Measurements from ENCODE around the gene SLC22A3.
"Not testable (repeated sequence)": the region's sequence is repeated elsewhere in the genome, so short reads cannot be mapped to it uniquely, and the experiment has no call there.

Gene SLC22A3

DNA sequence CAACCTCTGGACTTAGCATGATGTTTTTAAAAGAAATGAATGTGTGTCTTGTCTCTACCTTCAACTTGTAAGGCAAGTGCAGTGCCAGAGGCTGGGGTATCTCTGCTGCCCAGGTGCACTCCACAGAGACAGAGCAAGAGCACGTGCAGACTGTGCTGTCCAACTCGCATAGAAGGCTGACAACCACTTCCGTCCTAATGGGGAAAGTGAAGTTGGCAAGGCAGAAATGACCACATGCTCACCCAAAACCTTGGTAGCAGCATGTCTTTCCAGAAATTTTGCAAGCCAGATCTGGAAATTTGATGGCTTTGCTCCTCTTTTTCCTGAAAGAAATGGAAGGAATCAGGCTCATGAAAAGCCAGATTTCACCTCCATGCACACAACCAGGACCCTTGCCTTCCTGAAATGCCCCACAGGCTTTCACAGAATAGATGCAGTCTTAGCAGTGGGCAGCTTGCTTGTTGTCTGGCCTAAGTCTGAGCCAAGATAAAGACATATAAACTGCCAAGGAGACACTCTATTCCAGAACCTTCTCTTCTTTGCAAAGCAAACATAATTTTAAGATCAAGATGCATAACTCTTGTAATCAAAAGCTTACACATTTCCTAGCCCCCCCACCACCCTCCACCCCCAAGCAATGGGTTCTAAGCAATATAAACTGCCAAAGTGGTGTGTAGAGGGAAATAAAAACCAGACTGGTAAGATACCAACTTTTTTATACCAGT, 26.8 kb downstream of the SLC22A3 start:
- DNase-seq (ENCODE audit: low read depth), result no peak

DNA sequence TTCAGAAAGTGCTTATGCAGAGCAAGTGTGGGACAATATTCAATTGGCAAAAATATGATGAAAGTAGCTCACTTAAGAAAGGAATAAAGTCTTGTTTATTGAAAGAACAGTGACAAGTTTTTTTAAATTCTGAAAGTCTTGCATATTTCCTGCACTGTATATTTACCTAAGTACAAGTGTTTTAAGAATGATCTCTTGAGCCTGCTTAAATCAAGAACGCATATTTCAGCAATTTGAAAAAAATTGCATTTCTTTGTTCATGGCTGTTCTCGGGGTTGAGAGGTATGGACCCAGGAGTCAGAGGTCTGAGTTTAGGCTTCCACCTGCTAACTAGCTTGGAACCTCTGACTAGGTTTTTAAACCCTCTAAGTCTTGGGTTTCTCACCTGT, 27.4 kb downstream of the SLC22A3 start:
- no peak for DNase-seq (ENCODE audit: low read depth)

DNA sequence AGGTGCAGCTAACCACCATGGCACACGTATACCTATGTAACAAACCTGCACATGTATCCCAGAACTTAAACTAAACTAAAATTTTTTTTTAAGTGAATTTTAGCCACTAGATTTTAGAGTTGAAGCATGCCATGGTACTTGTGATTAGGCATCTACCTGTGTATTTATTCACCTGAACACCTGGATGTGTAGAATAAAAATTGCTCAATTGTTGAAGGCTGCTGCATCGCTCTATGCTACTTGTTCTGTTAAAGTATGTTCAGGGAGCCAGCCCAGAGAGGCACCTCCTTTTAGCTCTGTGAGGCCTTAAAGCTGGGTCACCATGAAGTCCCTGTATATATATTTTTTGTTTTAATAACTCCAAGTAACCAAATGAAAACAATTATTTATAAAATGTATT, 28.3 kb downstream of the SLC22A3 start:
- DNase-seq (ENCODE audit: low read depth), result no peak

DNA sequence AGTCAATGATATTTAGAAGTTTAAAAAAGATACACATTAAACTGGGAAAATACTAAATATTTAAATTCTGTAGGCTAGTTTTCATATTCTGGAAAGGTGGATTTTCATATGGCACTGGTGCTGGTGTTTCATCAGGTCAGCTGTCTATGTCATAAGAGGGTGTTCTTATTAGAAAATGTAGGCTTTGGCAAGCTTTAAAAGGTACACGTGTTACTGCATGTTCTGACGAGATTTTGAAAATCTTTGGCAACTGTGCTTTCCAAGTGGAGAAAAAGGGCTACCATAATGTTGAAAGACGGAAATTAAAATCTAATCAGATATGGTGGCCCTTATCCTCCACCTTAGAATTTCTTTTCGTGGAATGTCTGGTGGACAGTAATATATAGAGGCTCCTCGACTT, 30.0 kb downstream of the SLC22A3 start:
- DNase-seq (ENCODE audit: low read depth), result no peak

DNA sequence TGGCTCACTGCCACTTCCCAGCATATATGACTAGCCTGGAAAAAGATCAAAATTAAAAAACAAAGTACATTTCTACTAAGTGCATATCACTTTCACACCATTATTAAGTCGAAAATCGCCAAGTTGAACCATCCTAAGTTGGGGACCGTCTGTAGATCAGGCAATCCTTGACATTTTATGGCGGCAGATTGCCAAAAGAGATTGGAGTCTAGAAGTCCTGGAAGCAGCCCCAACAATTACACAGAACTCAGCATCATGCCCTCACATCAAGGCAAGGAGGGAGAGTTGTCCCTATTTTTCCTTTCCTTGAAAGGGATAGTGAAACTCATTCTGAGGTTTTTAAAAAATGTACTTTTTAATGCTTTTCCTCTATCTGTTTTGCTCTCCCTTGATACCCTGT, 30.7 kb downstream of the SLC22A3 start:
- DNase-seq (ENCODE audit: low read depth), result no peak

DNA sequence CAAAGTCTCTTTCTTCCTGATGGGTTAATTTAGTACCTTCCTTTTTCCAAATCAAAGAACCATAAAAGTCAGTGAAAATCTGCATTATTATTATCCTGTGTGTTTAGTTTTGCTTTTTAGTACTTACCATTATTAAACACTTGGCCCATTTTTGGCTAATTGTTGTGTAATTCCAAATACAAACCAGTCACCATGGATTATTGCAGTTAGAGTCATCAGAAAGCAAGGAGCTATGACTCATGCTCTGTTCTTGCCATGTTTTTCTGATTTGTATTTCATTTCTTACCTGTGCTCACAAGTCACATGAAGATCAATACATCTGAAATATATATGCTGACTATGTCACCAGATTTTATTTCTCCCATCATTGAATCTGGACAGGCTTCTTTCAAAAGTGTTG, 31.3 kb downstream of the SLC22A3 start:
- peak; percentile 52 for DNase-seq (ENCODE audit: low read depth)

DNA sequence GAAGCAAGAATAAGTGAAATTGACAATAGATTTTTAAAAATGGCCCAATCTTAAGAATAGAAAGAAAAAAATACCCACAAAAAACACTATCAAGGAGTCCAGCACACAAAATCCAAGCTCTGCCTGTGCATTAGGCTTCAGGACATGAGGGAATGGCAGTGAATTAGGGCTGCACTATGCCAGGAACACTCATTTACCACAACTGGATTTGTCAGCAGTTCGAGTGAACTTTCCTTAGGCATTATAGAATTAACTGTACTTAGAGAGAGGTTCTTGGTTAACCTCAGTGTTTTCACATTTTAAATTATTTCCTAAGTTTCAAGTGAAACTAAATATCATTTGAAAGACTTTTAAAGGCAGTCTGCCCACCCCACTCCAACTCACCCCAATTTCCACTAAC, 34.8 kb downstream of the SLC22A3 start:
- DNase-seq (ENCODE audit: low read depth), result no peak

DNA sequence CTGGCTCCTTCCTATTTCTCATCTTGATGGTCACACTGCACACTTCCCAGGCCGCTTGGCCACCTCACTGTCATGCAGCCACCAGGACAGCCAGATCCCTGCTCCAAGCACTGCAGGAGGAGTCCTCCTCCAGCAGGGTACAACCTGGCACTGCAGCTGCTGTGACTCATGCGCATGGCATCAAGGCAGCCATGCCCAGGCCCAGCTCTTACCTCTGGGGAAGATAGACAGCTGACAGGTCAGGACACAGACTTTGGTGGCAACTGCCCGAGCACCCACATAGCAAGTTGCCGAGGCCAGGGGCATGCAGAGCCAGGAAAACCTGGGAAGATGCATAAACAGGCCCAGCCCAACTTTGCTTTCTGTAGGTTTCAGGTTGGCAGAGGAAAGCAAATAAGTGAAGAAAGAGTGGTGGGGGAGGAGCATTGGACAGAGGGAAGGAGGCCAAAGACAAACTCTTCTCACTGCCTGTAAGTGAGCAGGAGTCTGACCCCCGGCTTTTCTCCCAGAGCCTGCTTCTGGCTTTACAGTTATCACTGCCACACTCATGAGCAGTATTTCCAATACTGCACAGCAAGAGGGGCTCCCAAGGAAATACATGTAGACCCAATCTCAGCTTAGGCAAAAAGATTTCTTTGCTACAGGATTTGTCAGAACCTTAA, 38.8 kb downstream of the SLC22A3 start:
- DNase-seq (ENCODE audit: low read depth), result peak; percentile 5

DNA sequence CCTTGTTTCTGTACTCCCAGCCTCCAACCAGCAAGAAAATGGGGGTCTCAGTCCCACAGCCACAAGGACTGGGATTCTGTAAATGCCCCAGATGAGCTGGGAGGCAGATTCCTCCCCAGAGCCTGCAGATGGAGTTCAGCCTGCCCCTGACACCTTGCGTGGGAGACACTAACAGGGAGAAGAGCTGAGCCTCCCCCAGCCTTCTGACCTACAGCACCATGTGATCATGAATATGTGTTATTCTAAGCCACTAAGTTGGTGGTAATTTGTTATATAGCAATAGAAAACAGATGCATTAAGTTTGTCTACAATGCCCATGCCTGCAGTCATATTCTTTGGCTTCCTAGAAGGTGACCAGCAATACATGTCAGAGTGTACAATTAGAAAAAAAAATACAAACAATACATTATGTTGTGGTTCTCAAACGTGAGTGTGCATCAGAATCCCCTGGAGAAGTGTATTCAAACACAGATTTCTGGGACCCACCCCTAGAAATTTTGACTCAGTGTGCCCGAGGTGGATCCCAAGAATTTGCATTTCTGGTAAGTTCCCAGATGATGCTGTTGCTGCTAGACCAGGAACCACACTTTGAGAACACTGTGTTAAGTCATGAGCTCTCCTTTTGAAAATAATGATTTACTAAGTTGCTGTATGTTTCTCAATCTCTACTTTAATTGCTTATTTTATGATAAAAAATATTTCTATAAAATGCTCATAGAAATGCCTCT, 39.9 kb downstream of the SLC22A3 start:
- no peak for DNase-seq (ENCODE audit: low read depth)

DNA sequence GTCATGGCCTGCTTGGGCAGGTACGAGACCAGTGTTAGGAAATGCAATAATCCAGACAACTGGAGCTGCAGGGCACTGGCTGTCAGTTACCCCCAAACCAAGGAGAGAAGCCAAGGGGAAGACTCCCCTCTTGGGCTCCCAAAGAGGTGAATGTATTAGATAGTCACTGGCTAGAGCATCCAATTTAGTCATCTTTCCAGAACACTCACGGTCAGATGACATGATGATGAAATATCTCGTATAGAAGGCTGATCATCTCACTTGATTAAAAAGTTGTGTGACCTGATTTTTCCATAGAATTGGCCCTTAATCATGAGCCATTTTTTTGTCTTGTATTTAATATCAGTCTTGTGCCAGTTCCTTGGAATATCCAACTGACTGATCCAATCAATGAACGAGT, 40.7 kb downstream of the SLC22A3 start:
- peak; percentile 40 for DNase-seq (ENCODE audit: low read depth)

DNA sequence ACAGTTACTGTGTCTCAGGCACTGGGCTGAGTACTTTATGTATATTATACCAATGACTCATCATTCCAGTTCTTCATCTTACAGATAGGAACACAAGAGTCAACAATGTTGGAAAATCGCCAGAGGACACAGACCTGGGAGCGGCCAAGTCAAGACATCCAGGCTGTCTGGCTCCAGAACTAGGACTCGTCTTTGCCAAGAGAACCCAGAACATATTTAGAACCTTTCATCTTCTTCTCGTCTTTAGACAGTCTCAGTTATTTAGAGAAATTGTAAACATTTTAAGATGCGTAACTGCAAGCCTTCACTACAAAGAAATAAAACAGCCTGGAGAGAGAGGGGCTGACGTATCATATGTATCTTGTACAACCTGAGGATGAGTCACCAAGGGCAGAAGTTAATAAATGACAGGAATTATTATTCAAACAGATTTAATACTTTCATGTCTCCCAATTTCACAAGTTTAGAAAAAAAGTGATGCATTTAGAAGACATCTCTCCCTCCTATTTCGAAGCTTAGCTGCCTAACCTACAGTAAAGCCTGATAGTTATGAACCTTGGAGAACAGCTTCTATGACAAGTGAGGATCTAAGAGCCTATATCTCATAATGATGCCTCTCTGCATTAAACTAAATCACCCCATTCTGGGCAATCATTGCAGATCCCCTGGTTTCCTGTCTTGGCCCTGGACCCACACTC, 43.4 kb downstream of the SLC22A3 start:
- DNase-seq (ENCODE audit: low read depth), result peak; percentile 32

DNA sequence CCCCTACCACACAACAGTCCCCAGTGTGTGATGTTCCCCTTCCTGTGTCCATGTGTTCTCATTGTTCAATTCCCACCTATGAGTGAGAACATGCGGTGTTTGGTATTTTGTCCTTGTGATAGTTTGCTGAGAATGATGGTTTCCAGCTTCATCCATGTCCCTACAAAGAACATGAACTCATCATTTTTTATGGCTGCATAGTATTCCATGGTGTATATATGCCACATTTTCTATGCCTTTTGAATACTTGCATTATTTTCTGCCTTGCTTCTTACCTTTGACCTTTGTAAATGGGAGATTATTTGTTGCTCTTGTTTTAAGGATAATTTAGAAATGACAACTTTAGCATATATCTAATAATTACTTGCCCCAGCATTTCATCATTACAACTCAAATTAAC, 45.3 kb downstream of the SLC22A3 start:
- not testable (repeated sequence) for DNase-seq (ENCODE audit: low read depth)

DNA sequence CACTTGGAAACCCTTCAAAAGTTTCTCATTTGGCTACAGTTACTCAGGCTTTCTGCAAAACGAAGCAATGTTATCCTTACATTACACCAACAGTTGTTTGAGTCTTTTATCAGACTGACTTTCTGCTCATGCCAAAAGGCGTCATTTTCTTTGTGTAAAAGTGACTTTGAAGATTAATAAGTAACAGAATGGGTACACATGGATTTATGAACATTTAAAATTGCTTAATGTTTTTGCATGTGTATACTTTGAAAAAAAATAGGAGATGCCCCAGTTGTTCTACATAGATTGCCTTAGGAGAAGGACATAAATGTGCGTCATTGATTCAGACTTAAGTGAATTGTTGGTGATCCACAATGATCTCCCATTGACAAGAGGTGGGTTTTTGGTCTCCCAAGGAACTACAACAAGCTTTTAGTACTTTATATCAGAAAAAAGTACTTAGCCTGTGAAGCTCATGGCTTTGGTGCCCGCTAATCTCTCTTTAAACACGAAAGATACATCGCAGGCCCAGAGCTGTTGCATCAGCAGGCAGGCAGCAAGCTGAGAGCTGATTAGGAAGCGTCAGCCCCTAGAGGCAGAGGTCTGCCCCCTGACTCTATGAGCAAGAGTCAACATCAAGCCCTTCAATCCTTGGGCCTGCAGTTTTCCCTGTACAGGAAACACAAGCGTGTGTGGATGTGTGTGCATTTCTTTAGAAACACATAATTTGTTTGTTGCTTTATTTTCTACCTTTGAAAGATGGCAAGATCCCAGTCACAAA, 45.9 kb downstream of the SLC22A3 start:
- DNase-seq (ENCODE audit: low read depth), result no peak

DNA sequence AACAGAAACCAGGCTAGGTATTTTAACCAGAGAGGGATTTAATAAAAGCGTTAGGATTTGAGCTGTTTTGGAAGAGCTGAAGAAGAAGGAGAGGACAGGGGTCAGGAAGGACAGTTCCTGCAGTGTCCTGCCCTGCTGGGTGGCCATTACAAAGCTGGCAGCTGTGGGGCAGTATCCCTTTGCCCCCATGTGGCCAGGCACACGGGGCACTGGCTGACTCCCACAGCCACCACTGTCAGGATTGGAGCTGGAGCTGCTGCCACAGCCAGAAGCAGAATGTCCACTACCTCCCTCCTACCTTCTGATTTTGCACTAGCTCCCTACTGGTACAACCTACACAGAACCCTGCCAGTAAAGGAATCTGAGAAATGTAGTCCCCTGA, 46.5 kb downstream of the SLC22A3 start:
- DNase-seq (ENCODE audit: low read depth), result no peak

DNA sequence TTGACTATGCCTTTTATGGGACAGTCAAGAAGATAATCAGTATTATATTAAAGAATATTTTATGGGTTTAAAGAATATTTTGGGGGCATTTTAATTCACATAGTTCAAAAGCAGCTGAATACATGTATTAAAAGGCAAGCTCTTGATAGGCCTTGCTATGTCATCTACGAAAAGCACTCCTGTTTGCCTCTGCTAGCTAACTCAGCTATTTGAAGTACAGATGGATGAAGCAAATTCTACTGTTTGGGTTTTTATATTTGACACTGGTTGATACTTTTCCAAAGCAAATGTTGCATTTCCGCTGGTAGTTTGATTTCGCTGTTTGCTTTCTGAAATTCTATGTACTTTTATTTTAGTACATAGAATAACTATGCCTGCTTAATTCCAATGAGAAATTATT, 47.0 kb downstream of the SLC22A3 start:
- no peak for DNase-seq (ENCODE audit: low read depth)

DNA sequence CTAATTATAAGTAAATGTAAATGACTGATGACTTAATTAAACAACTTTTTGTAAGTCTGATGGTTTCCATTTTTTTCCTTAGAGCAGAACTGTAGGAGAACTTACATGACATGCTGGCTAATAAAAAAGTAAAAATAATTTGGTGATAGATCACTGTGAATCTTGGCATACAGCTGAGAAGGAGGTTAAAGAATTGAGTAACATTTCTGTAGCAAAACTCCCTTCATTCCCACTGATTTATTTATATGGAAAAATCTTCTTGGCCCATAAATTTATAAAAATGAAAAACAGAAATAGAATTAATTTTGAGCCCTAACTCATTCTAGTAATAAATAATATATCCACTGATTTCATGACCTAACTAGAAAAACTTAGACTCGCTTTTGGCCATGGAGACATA, 48.1 kb downstream of the SLC22A3 start:
- DNase-seq (ENCODE audit: low read depth), result no peak

DNA sequence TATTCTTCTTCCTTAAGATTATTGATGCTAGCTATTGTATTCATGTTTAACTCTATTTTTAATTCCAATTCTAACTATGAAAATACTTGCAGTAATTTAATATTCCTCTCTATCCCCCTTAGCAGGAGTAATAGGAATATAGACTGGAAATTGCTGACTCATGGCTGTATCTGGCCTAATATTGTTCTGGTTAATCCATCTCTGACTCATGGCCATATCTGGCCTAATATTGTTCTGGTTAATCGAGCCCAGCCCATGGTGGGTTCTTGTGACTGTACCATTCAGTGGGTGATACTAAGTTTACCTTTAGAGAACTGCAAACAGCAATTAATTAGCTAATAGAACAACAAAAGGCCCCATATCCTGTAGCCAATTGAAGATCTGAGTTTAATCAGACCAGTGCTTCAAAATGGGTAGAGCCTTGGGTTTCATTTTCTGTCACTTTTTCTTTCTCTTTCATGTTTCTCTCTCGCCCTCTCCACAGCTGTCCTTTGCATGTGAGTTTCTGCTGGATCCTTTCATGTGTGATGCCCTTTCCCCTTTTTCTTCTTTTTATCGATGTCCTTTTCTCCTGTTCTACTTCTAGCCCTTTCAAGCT, 50.6 kb downstream of the SLC22A3 start:
- no peak for DNase-seq (ENCODE audit: low read depth)

DNA sequence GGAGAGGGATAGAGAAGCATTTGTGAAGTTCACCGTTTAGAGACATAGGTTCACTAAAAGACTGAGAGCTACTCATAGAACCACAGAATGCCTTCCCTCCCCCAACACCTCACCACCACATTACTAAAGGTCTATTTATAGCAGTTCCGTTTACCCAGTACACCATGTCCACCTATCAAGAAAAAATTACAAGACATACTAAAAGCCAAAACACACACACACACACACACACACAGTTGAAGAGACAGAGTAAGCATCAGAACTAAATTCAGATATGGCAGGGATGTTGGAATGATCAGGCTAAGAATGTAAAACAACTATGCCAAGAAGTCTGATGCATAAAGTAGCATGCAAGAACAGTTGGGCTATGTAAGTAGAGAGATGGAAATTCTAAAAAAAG, 52.3 kb downstream of the SLC22A3 start:
- DNase-seq (ENCODE audit: low read depth), result no peak

DNA sequence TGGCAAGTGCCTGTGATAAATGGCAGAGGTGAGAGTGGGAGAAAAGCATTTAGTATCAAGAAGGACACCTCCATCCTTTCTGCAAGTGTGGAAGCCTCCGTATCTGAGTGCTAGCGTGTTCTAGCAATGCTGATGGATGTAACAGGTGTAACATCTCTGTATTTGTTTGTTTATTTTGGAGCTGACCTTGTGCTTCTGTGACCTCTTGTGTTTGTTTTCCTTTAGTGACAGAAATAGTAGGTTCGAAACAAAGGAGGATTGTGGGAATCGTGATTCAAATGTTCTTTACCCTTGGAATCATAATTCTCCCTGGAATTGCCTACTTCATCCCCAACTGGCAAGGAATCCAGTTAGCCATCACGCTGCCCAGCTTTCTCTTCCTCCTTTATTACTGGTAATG, 60.4 kb downstream of the SLC22A3 start:
- DNase-seq (ENCODE audit: low read depth), result no peak

DNA sequence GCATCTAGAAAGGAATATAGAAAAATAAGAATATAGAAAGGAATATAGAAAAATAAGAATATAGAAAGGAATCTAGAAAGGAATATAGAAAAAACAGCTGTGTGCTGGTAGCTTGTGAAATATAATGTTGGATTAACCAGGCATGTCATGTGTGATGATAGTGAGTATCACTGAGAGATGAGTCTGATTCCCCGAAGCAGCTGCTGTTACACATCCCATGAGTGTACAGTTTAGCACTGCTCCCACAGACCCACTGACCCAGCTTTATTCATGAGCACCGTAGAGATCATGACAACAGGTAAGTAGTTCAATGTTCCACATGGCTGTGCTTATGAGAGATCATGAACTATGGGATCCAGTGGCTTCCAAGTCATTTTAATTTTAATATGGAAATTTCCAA, 64.8 kb downstream of the SLC22A3 start:
- DNase-seq (ENCODE audit: low read depth), result no peak

DNA sequence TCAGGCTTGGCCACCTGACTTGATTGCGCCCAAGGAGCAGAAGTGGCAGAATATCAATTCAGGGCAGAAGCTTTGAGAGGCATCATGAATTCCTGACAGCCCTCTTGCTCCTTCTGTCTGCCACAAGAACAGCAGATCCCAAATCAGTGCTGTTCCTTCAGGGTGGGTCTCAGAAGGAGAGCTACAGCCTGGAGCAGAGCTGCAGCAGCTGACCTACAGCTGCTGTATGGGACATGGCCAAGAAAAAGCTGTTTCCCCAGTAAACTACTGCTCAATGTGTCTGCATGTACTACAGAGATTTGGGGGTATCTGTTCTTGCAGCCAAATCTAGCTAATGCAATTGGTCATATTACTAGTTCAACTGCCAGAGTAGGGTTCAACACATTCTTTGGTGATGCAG, 69.0 kb downstream of the SLC22A3 start:
- no peak for DNase-seq (ENCODE audit: low read depth)

DNA sequence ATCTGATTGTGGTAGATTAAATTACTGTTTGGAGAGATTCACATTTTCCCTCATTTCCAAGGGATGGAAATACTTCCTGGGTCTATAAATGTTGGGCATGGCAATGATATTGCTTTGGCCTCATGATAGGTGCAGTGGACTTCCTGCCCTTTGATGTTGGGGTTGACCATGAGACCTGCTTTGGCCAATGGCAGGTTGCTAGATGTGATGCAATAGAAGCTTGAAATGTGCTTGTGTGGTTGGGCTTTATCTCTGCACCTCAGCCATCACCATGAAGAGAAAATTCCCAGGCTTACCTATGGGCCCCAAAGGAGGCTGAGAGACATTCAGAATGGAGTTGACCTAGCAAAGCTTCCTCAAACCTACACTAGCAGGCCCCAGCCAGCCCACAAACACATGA, 69.4 kb downstream of the SLC22A3 start:
- no peak for DNase-seq (ENCODE audit: low read depth)

Data from fibroblast of gingiva (primary cell).